NOMO-1 (cell line): ENCODE measurements around the gene MTHFSD.
A peak's percentile ranks its signal among the peaks of the same experiment; 100 is the strongest.

Source experiments
- DNase-seq, 2 experiments: peaks; one replicate each; lab custom pipeline; 2025; ENCODE audit not compliant: unreplicated experiment in 2 of 2; lab: John Stamatoyannopoulos, UW

MTHFSD gene

DNA sequence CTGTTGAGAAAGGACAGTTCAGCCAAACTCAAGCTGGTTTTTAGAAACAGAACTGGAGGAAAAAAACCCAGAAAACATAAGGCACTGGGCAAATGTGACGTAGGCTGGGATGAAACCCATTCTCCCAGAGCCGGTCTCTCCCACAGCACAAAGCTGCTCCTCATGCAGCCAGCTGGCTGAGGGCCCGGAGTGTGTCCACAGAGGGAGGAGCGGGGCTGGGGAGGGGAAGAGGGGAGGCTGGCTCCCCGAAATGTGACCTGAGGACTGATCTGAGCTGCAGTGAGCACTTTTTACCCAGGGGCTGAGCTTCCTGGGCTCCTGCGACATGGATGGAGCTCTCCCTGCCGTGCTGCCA is 23.9 kb downstream of the MTHFSD start:
- no peak for DNase-seq

DNA sequence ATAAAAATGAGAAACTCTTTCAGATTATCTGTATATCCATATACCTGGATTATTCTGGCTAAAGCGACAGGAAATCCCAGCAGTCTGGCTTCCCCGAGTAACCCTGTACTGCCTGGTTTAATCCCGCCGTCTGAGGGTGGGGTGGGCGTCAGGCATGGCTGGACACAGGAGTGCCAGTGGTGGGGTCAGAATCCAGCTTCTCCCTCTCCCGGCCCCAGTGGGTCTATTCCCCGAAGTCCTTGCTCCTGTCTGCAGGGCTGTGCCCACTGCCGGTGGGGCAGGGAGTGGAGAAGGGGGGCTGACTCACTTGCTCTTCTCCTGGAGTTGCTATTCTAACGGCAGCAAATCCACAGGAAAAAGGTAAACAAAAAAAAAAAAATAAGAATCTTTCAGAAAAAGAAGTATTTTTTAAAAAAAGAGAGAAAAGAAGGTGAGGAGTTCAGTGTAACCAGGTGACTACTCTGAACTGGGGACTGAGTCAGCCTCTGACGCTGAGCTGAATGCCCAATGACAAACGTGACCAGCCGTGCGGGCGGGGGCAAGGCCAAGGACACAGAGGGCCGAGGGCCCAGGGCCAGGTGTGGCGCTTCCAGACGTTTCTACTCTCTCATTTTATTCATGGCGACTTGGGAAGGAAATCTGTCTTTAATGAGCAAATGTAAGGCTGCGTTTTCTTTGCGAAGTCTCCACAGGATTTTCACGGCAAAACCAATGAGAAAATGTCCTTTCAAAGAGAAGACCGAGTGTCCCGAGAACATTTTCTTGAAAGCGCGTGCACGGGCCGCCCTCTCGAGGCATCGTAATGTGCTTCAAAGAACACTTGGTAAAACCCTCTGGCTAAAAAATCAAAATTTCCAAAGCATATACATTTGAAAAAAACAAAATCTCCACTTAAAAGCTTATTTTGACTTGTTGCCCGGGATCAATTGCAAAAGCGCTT is 24.5 kb downstream of the MTHFSD start:
- DNase-seq, result no peak

DNA sequence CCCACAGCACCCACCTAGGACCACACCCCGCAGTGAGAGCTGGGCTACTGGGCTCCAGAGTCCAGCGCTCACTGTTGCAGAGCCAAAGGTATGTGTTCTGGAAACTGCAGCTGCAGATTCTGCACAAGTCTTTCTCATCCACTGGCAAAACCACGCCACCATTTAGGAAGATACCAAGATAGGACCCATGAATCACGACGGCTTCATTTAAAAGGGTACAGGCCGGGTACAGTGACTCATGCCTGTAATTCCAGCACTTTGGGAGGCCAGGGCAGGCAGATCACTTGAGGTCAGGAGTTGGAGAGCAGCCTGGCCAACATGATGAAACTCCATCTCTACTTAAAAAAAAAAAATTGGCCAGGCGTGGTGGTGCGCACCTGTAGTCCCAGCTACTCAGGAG is 25.9 kb downstream of the MTHFSD start:
- DNase-seq, result no peak

DNA sequence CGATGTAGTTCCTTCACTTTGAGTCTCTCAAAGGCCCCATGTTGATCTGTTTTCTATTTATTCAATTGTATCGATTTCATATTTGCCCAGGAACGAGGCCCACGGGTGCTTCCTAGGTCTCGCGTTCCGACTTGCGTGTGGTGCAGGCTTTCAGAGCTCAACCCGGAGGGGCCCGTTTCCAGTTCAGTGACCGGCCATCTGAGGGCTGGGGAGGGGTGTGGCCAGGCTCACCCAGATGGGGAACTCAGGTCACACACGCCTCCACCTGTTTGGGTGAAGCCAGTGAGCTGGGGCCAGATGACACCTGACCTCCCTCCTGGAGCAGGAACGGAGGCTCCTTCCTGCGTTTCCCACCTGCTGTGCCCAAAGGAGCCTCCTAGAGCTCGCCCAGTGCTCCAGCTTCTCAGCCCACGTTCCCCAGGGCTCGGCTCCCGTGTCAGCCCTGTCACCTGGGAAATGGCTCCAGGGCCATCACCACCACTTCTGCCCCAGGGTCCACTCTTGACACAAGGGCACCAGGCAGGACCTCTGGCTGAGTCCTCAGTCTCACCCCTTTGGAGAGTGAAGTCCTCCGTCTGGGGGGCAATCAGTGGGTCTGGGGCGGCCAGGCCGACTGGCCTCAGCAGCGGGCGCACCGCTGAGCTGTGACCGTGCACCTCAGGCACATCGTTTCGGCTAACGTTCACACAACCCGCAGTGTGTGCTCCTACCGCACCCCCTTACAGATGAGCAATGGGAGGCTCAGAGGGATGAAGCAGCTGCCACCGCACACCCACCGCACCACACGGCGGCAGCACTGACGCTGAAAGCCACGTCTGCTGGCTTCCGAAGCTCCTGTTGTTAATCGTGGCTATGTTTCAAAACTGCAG is 26.7 kb downstream of the MTHFSD start:
- no peak for DNase-seq

DNA sequence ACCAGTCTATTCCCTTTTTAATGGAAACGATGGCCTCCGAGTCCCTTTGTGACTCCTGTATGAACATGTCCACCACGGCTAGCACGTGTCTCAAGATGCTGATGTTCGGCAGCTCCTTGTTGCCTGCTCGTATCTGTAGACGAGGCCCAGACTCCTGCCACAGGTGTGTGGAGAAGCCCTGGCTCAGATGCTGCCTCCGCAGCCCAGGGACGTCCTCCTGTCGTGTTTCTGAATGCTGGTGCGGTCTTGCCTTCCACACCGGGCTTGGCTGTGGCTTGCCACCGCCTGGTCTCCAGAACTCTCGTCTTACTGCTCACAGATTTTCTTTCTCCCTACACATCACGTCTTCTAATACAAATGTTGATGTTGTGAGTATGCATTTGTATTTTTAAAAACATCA is 27.7 kb downstream of the MTHFSD start:
- no peak for DNase-seq

DNA sequence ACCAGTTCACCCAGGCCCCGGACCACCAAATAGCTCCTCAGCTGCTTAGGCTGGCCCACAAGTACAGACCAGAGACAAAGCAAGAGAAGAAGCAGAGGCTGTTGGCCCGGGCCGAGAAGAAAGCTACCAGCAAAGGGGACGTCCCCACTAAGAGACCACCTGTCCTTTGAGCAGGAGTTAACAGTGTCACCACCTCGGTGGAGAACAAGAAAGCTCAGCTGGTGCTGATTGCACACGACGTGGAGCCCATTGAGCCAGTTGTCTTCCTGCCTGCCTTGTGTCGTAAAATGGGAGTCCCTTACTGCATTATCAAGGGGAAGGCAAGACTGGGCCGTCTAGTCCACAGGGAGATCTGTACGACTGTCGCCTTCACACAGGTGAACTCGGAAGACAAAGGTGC is 29.3 kb downstream of the MTHFSD start:
- DNase-seq, result no peak

DNA sequence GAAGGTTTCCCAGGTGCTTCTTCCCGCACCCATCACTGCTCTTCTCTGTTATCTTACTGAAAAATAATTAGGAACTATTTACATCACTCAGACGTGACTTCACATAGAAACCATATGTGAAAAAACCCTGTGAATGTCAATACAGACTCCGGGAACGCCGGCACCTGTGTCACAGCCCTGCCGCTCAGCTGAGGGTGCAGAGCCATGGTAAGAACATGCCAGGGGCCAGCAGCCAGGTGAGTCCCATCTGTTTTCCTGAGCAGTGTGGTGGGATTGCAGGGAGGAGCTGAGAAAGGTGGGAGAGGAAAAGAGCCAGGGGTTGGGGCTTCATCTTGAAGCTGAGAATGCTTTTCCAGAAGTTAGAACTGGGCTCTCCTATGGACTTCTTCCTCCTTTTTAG is 31.0 kb downstream of the MTHFSD start:
- DNase-seq, result no peak

DNA sequence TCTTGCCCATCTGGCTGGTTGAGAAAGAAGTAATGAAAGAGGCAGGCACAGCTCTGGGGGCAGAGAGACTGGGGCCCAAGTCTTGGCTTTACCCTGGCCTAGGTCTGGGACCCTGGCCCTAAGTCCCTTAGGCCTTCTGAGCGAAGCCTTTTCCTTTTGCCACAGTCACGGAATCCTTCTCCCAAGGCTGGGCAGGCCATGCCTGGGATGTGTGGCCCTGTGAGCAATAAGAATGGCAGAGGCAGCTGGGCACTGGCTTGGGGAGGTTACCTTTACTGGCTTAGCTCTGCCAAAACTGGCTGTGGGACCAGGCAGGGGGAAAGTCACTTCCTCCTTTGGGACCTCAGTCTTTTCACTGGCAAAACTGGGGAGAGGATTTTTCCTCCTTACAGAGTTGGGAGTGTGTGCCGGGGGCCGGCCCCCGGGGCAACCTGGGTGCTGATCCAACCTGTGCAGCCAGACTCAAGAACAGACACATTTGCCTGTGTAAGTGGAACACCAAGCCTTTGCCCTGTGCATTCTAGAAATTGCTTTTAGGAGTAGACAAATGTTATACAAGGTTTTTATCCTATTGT is 31.8 kb downstream of the MTHFSD start:
- no peak for DNase-seq

DNA sequence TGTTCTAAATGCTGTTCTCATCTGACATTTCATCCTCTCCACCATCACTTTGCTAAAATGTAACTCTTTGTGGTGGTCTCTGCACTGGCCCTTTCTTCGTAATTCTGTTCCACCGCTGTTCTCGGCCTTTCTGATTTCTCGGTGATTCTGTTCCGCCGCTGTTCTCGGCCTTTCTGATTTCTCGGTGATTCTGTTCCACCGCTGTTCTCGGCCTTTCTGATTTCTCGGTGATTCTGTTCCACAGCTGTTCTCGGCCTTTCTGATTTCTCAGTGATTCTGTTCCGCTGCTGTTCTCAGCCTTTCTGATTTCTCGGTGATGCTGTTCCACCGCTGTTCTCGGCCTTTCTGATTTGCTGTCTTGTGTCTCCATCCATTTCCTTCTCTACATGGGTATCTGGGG is 32.4 kb downstream of the MTHFSD start:
- no peak for DNase-seq

DNA sequence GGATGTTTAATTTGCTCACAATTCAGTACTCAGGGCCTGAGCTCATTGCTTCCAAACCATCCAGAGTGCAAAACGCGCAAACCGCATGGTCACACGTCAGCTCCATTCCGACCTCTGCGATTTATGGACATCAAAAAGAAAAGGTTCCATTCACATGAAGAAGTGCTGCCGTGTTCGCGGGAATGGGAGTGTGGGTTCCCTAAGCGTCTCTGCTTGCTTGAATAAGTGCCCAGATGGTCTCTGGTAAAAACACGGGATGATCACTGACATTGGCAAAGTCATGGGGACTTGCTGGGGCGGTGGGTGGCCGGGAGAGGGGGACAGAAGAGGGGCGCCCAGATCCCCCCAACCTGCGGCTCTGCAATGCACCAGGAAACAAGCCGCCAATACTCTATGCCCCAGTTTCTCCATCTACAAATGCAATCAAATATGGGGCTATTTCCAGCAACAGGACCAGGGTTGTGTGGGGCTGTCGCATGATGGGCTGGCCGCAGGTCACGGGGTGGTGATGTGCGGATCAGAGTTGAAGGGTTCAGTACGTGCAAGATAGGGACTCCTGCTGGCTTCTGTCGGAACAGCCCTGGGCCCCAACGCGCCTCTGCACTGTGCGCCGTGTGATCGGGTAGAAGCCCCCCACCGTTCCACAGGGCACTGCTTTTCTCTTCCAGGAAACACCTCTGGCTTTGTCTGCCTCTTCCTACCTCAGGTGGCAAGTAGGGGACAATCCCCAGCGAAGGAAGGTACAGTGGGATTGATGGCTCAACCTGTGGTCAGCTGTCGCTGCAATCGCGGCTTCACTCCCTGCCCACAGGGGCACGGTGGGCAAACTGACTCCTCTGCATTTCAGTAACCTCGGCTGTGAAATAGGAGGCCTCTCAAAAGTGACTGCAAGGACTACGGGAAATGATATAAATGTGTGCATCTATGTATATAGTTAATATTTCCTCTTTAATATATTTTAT is 33.5 kb downstream of the MTHFSD start:
- peak in 1 of 2 experiments; percentile 43 for DNase-seq

DNA sequence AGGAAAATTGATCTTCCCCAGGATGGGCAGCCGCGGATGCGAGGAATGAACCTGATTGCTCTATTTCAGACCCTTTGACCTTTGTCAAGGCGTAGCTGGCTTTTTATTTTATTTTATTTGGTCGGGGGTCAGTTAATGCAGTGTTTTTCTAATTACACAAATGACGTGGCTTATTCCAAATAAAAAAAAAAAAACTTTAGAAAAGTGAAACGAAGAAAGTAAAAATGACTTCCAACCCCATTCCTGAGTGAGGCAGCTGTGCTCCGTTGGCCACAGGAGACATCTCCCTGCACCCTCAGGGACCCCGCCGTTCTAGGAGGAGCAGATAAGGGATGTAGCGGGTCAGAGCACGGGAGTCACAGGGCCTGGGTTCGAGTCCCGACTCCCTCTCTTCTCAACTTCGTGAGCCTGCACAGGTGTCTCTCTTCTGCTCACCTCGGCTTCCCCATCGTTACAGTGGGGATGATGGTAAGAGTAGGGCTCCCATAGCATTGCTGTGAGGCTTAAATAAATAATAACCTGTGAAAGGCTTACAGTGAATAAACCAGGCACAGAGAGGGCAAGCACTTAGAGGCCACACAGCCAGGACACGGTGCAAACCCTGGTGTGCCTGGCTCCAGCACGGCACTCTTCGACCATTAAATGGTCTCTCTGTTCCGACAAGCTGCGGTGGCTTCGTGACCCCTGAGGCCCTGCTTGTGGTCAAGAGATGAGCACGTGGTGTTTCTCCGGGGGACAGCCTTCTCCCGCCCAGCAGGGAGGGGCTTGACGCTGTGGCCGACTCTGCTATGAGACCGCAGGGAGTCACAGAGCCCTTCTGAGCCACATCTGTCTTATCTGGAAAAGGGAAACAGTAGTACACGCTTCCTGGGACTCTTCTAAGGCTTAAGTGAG is 34.5 kb downstream of the MTHFSD start:
- no peak for DNase-seq

DNA sequence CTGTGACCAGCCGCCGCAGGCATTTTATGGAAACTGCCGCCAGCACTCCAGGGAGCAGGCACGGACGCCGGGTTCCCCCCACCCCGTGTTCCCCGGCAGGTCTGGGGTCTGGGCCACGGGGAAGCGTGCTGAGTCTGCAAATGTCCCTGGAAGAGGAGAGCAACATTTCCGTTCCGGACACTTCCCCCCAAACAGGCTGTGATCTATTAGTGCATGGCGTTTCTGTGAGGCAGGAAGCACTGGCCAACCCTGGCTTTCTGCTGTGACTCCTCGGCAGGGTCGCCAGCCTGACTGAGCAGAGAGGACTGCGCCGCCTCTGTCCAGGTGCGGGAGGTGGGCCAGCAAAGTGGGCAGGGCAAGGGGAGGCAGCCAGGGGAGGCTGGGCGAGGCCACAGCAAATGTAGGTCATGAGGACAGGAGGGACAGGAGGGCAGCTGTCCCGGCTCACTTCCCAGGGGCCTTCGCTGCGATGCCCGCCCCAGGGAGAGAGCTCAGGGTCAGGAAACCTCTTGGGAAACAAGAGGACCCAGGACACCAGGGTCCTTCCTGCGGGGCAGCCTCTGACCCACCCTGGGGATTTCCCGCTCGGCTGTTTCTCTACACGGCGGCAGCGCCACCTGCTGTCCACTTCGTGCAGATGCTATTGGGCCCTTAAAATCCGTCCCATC is 35.3 kb downstream of the MTHFSD start:
- peak in 1 of 2 experiments; percentile 27 for DNase-seq

DNA sequence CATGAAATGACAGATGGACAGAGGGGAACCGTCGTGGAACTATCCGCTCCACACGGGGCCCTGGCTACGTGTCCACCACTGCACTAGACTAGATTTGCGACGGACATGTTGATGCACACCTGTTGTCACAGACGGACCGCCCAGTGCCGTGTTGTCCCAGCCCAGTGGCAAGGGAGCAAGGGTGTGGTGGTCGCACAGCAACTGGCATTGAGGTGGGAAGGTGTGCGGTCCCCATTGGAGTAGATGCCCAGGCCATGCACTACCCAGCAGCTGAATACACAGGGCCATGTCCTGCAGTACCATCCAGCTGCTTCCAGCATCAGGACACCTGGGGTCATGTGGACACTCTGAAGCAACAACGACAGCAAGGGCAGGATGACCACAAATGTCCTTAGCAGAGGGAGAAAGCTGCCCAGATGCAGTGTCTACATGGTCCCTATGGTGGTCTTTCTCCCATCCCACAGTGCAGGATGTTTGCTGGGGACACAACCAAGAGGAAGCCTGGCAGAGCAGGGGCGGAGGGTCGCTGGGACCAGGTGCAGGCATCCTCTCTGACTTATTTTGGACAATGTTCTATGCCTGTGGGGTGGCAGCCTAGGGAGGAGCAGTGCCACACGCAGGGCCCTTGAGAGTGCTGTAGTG is 35.9 kb downstream of the MTHFSD start:
- no peak for DNase-seq

DNA sequence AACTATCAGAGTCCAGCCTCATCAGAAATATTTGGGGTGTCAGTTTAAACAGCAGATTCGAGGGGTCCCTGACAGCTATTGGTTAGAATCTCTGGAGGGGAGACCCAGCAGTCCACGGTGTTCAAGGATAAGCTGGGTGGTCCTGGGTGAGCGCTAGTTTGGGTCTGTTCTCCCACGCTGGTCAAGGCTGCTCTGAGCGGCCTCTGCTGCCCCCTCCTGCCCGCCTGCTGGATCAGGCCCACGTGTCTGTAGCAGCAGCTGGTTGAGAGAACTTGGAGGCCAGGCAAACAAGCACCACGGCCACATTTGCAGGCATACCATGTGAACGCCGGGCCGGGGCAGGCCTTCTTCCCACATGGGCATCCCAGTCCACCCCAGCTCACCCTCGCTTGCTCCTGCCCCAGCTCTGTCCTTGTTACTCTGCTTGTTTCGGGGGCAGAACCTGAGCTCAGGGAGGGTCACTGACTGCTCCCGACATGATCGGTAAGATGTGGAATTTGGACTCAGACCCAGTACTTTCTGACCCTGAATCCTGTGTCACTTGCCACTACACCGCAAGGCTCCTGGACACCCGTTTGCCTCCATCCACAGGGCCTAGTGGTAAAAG is 37.3 kb downstream of the MTHFSD start:
- peak in 1 of 2 experiments; percentile 31 for DNase-seq

DNA sequence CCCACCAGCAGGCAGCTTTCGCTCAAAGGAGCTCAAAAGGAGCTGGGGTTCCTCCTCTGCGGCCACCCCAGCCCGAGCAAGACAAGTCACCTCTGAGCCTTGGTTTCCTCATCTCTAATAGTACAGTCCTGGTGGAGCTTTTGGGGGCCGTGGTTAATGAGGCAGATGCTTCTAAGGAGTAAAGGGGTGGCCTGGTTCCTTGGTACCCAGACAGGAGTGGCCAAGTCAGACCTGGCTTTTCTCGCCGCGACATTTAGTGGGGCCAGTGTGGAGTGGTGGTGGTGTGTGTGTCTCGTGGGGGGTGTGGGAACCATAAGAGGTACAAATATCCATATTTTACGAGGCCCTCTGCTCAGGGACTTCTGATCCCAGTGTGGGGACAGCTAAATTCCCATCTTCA is 38.0 kb downstream of the MTHFSD start:
- DNase-seq, result no peak

DNA sequence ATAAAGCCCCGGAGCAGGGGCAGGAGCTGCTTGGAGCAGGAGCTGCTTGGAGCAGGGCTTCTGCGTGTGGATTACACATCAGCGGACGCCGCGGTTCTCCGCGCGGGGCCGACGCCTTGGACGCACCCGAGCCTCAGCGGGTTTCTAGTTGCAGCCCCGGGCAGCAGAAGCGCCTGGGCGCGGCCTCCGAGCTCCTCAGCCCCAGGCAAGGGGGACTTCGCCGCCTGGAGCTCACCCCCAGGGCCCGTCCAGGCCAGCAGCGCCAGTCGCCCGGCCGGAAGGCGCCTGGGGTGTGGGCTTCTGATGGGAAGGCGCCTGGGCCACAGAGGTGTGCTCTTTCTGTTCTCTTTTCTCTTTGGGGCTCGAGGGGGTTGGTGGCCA is 38.4 kb downstream of the MTHFSD start:
- DNase-seq, result no peak

DNA sequence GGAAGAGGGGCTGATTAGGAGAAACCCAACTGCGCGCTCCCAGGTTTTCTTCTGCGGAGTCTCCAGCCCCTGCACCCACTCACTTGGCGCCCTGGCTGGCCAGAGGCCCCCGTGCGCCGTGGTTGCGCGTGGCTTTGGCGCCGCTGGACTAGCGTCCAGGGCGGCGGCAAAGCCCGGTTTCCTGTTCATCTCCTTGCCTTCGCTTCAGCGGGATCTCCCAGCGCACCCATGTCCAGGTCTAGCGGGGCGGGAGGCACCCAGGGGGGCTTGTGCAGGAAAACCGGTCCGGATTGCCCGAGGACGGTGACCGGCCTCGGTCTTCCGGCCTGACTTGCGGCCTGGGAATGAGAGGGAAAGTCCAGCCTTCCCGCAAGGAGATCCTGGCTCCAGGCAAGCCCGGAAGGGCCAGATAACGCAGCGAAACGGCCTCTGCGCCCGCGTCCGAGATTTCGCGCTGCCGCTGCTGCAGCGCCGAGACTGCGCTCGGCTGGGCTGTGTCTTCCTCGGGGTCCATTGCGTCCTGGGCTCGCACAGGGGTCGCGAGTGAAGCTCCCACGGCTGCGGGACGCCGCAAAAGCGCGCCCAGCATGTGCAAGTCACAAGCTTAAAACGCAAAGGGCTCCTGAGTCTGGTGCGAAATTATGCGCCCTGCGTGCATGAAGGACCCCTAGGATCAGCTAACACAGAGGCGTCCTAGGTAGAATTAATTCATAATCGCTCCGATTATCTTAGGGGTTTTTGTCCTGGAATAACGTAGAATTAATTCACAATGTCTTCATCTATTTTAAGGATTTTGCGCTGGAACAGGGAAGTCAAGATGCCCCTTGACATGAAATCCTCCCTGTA is 39.0 kb downstream of the MTHFSD start:
- DNase-seq, result no peak
